Thoracic aorta (tissue), 2 donors: ENCODE measurements around the gene RAI1. TPM values are rescaled to one million over a fixed set of nuclear protein-coding genes. Genes with fewer than 3 reads are reported as not detected.
A peak's percentile ranks its signal among the peaks of the same experiment; 100 is the strongest.

Experiments used
- ATAC-seq: fragments of 150-250 bp; one replicate; pipeline ENCODE4 v1.8.0; 2017; ENCODE audit warnings: low read depth; ENCODE audit not compliant: insufficient number of reproducible peaks, low FRiP score
- DNase-seq: peaks from one replicate; pipeline ENCODE4 v3.0.0-alpha.2; 2020; ENCODE audit warnings: low spot score
- H3K27ac ChIP-seq, 2 donors: fragments of 200-600 bp; sonication (generic); 1 replicate in 1 of 2; 2 replicates in 1 of 2; pipeline ENCODE4 v1.5.1; 2016; ENCODE audit warnings: mild to moderate bottlenecking in 2 of 2, moderate library complexity in 2 of 2
- H3K27me3 ChIP-seq: fragments of 200-600 bp; sonication (generic); replicated peaks from 2 replicates; pipeline ENCODE4 v1.6.0; 2016; ENCODE audit warnings: mild to moderate bottlenecking; ENCODE audit not compliant: insufficient read depth
- H3K36me3 ChIP-seq: fragments of 200-600 bp; sonication (generic); one replicate; pipeline ENCODE4 v1.5.1; 2016
- H3K4me1 ChIP-seq, 2 donors: fragments of 200-600 bp; sonication (generic); 1 replicate in 1 of 2; 2 replicates in 1 of 2; pipeline versions ENCODE4 v1.5.1 to v1.6.0; 2016; ENCODE audit warnings: low read depth in 2 of 2, mild to moderate bottlenecking in 1 of 2; ENCODE audit not compliant: control insufficient read depth in 1 of 2
- H3K4me3 ChIP-seq: fragments of 200-600 bp; sonication (generic); 2 replicates; pipeline ENCODE4 v1.5.1; 2016; ENCODE audit warnings: mild to moderate bottlenecking
- H3K9me3 ChIP-seq: fragments of 200-600 bp; sonication (generic); 2 replicates; pipeline ENCODE4 v1.5.1; 2016
- total RNA-seq, 2 donors: library from RNA; depleted of rRNA; stranded (reverse); fragments of >200 nt; gene quantifications; one replicate each; pipeline versions ENCODE4 v1.1.0 to v1.2.3, GENCODE V29; 2016
- TF ChIP-seq, protein P1 (sequence below): fragments of 200-600 bp; sonication (generic); IDR thresholded peaks from one replicate; pipeline ENCODE4 v1.5.1; 2019; ENCODE audit warnings: antibody characterized with exemption

Gene RAI1
- total RNA-seq, 2 donors from 2014 or later = 21.0 to 31.5 TPM

DNA sequence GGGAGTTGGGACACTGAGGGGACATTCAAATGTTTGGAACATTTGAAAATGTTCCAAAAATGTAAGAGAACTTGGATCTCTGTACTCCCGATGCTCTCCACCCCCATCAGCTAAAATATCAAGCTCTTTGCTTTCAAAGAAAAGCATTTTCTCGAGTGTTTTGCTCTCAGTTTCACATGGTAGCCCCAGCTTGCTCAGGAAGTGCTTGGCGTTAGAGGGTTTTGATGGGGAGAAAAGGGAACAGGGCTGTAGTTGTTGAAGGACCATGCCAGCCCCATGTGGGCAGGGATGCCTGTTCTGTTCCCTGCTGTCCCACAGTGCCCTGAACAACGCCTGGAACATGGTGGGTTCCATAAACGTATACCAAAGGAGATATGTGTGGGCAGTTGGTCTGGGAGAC lies 37.0 kb downstream of the RAI1 start:
- Histone ChIP-seq H3K36me3 (no peaks in the 10 kb centered on the region), H3K27me3 (no peaks in the 10 kb centered on the region), H3K4me1 (peaks cover 22 to 34% of the 10 kb centered on the region in 2 donors), H3K9me3 (no peaks in the 10 kb centered on the region), H3K27ac (no peak overlapping the region), H3K4me3 (no peak overlapping the region)
- ATAC-seq = no peak
- DNase-seq = no peak
- TF ChIP-seq, protein P1, sequence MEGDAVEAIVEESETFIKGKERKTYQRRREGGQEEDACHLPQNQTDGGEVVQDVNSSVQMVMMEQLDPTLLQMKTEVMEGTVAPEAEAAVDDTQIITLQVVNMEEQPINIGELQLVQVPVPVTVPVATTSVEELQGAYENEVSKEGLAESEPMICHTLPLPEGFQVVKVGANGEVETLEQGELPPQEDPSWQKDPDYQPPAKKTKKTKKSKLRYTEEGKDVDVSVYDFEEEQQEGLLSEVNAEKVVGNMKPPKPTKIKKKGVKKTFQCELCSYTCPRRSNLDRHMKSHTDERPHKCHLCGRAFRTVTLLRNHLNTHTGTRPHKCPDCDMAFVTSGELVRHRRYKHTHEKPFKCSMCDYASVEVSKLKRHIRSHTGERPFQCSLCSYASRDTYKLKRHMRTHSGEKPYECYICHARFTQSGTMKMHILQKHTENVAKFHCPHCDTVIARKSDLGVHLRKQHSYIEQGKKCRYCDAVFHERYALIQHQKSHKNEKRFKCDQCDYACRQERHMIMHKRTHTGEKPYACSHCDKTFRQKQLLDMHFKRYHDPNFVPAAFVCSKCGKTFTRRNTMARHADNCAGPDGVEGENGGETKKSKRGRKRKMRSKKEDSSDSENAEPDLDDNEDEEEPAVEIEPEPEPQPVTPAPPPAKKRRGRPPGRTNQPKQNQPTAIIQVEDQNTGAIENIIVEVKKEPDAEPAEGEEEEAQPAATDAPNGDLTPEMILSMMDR = no peak

DNA sequence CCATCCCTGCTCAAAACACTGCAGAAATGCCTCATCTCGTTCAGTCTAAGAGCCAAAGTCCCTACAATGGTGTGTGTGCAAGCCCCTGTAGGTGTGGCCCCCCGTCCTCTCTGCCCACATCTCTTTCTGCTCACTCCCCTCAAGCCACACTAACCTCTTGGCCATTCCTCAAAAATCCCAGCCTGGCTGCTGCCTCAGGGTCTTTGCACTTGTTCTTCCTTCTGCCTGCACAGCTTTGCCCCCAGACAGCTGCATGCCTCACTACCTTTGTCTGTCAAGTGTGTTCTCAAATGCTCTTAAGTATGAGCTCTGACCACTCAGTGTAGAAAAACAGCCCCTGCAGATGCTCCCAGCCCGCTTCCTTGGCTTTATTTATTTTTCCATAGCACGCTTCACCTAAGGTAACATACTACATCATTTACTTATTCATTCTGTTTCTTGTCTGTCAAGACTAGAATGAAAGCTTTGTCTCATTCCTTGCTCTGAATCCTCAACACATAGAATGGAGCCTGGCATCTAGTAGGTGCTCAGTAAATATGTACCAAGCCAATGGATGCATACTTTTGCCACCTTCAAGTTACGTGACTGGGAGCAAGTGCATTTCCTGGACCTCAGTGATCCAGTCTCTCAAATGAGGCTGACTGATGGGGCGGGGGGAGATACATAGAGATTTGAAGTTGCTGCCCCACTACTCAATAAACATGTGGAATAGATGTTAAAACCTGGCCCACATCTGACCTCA lies 38.1 kb downstream of the RAI1 start:
- H3K4me1 ChIP-seq = peaks cover 16 to 34% of the 10 kb centered on the region in 2 donors
- no peaks in the 10 kb centered on the region for H3K27me3 ChIP-seq
- no peaks in the 10 kb centered on the region for H3K36me3 ChIP-seq
- no peak overlapping the region for H3K4me3 ChIP-seq
- DNase-seq (no peak), ATAC-seq (no peak)
- TF ChIP-seq, protein P1 = no peak
- no peak overlapping the region for H3K27ac ChIP-seq
- H3K9me3 ChIP-seq = no peaks in the 10 kb centered on the region

DNA sequence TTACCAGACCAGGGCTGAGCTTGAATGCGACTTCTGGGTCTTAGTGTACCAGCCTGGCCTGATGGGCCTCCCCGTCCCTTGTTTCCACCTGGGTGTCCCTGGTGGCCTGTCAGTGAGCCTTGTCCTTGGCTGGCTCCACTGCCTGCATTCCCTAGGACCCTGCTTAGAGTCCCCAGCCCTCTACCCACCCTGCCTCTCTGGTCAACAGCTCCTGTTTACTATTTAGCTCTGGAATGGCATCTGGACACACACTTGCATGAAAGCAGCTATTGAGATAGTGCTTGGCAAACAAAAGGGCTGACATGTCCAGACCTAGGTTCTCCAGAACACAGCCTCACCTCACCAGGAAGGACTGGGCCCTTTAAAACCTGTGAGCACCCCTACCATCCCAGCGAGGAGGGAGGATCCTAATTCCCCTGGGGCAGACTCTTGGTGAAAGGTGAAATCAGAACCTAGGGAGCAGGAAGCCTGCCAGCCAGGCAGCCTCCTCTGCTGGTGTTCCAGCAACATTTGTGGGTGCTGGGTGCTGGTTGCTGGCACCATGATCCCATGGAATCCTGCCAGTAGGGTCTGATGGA lies 38.8 kb downstream of the RAI1 start:
- TF ChIP-seq, protein P1 = no peak
- ATAC-seq (no peak), DNase-seq (no peak)
- Histone ChIP-seq H3K36me3 (no peaks in the 10 kb centered on the region), H3K27ac (no peak overlapping the region), H3K4me3 (no peak overlapping the region), H3K9me3 (no peaks in the 10 kb centered on the region), H3K27me3 (no peaks in the 10 kb centered on the region), H3K4me1 (peaks cover 19 to 32% of the 10 kb centered on the region in 2 donors)

DNA sequence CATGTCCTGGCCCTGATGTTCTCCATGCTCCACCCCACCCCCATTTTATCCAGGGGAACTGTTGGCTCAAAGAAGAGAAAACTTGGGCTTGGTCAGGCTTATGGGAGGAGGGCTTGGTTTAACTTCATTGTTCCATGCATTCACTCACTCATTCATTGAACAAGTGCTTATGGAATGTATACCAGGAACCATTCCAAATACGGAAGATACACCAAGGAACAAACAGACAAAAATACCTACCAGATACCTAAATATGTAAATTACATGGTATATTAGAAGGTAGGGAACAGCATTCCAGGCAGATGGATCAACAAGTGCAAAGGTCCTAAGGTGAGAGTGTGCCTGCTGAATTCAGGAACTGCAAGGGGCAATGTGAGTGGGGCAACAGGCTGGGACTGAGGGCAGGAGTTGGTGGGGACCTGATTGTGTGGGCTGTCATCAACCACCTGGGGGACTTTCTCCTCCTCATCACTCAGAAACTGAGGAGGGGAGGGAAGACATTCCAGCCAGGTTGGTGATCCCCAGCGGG lies 39.9 kb downstream of the RAI1 start:
- DNase-seq (no peak), ATAC-seq (no peak)
- no peaks in the 10 kb centered on the region for H3K27me3 ChIP-seq
- no peak overlapping the region for H3K4me3 ChIP-seq
- no peaks in the 10 kb centered on the region for H3K36me3 ChIP-seq
- no peaks in the 10 kb centered on the region for H3K9me3 ChIP-seq
- peaks cover 19 to 30% of the 10 kb centered on the region in 2 donors for H3K4me1 ChIP-seq
- H3K27ac ChIP-seq = no peak overlapping the region
- TF ChIP-seq, protein P1 = no peak

DNA sequence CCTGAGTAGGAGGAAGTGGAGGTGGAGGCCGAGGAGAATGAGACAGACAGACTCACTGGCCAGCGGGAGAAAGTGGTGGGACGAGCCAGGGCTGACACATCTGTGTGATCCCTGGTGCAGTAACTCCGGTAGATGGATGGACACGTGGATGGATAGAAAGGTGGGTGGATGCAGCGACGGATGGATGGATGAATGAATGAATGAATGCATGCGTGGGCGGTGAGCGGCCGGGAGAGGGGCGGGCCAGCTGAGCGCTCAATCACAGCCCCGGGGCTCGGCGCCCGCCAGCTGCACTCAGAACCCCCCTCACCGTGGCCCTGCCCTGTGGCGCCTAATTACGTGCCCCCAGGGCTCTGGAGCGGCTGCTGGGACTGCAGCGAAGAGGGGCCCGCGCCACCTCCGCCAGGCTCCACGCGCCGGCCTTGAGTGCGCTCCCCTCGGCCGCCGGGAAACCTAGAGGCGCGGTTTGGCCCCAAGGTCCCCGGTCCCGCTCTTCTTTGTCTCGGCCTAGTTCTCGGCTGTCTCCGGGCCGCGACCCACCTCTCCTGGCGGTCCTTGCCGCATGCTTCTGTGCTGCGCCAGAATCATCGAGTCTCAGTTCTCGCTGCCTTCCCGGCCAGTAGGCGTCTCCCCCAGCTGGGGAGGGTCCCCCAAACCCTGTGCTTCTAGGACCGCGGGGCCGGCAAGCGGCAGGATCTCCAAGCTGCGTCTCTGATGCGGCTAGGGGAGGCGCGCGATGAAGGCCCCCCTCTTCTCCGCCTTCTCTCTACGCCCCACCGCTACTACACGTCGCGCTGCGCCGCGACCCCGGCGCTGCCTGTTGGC lies 41.0 kb downstream of the RAI1 start:
- ATAC-seq = no peak
- Histone ChIP-seq H3K4me3 (peak overlapping the region; percentile 83), H3K27ac (no peak overlapping the region), H3K9me3 (no peaks in the 10 kb centered on the region), H3K27me3 (no peaks in the 10 kb centered on the region), H3K4me1 (peaks cover 19 to 30% of the 10 kb centered on the region in 2 donors), H3K36me3 (no peaks in the 10 kb centered on the region)
- TF ChIP-seq, protein P1 = no peak
- no peak for DNase-seq
